Measurements from ENCODE around the gene RNASE9.

- TF ChIP-seq EZH2 (IDR thresholded peaks at IDR 0.05; ENCODE audit: borderline replicate concordance, low read depth, low read length, severe bottlenecking) (no peak), CTCF (IDR thresholded peaks at IDR 0.05; ENCODE audit: borderline replicate concordance, extremely low read depth, low read length, poor library complexity, severe bottlenecking) (no peak)
Observed at GRCh38 chr14:20587489-20588154, 26.8 kb upstream of the RNASE9 start, which contains the start of gene RNASE11.
